ENCODE data around the gene TELO2.

DNA sequence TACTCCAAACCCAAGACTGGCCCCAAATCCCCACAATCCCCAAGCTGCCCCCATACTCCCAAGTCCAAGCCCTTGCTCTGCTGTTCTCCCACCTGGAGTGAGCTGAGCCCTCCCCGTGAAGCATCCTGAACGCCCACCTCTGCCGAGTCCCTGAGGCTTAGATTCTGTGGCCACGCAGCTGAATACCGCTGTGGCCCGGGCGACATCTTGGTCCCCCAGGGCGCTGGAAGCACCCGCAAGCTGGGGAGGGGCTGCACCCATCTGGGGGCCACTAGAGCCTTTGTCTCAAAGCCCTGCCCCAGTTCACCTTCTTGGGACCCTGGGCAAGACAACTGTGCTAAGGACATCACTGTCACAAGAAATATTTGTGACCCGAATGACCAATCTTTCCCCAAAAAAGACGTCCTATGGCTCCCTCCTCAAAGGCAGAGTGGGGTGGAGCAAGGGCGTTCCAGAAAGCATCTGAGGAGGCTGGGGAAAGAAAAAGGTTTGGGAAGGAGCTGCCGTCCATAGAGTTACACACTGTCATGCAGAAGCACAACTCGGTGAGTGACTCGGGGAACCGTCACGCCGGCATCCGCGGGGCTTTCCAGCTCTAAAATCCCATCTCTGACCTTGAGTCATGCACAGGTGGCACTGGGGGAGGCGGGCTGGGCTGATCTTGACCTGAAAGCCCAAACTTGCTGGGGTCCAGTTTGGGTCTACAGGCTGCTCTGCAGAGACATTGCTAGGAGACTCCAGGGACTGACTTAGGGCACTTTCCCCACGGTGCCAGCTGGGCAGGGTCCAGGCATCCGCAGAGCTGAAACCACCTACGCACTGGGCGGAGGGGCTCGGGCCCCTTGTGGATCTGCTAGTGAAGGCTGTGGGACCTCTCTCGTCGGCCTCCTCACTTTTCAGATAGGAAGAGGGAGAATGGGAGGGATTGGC lies 11.0 kb upstream of the TELO2 start:
- TF ChIP-seq, protein P1, sequence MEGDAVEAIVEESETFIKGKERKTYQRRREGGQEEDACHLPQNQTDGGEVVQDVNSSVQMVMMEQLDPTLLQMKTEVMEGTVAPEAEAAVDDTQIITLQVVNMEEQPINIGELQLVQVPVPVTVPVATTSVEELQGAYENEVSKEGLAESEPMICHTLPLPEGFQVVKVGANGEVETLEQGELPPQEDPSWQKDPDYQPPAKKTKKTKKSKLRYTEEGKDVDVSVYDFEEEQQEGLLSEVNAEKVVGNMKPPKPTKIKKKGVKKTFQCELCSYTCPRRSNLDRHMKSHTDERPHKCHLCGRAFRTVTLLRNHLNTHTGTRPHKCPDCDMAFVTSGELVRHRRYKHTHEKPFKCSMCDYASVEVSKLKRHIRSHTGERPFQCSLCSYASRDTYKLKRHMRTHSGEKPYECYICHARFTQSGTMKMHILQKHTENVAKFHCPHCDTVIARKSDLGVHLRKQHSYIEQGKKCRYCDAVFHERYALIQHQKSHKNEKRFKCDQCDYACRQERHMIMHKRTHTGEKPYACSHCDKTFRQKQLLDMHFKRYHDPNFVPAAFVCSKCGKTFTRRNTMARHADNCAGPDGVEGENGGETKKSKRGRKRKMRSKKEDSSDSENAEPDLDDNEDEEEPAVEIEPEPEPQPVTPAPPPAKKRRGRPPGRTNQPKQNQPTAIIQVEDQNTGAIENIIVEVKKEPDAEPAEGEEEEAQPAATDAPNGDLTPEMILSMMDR (IDR thresholded peaks at IDR 0.05; ENCODE audit: low read length), result no peak
- TF ChIP-seq EZH2 (IDR thresholded peaks at IDR 0.05; ENCODE audit: borderline replicate concordance, low read length), result no peak
